IMR-90 (cell line): ENCODE measurements around the gene CLEC16A. TPM values are rescaled to one million over a fixed set of nuclear protein-coding genes. Genes with fewer than 3 reads are reported as not detected.
A peak's percentile ranks its signal among the peaks of the same experiment; 100 is the strongest.

Experiments used
- ATAC-seq: fragments of 200-7000 bp; cut with Tn5 transposase; 2 replicates; pipeline ENCODE4 v1.9.1; 2020; ENCODE audit warnings: low read depth, mild to moderate bottlenecking, moderate library complexity
- BruUV-seq: library from RNA; stranded (reverse); fragments of 400-500 nt; replicated peaks from 2 replicates; lab custom pipeline; 2021; lab: Mats Ljungman, UMichigan
- CTCF ChIA-PET: fragments of 300-600 bp; formaldehyde crosslinking; extraction: SDS; loops from one replicate; lab custom pipeline; 2021; ENCODE audit warnings: antibody characterized with exemption; lab: Yijun Ruan, JAX
- POLR2A ChIA-PET: fragments of 300-600 bp; sonication (Branson Sonifier 250); formaldehyde crosslinking; loops from one replicate; lab custom pipeline; 2022; ENCODE audit warnings: antibody characterized with exemption; ENCODE audit not compliant: unreplicated experiment; lab: Charles Lee
- DNase-seq: peaks from one replicate; pipeline ENCODE4 v3.0.0; 2013
- H2AFZ ChIP-seq: replicated peaks from 2 replicates; pipeline ENCODE3; 2013; ENCODE audit warnings: low read length, mild to moderate bottlenecking; ENCODE audit not compliant: poor library complexity
- H2AK5ac ChIP-seq: 2 replicates; pipeline ENCODE4 v1.6.1; 2013; ENCODE audit warnings: low read depth, low read length, inconsistent platforms
- H2AK9ac ChIP-seq: replicated peaks from 2 replicates; pipeline ENCODE3; 2013; ENCODE audit warnings: mild to moderate bottlenecking, low read depth, low read length, moderate library complexity; ENCODE audit not compliant: poor library complexity
- H2BK120ac ChIP-seq: 2 replicates; pipeline ENCODE4 v1.6.1; 2013; ENCODE audit warnings: low read depth, low read length, inconsistent platforms
- H2BK15ac ChIP-seq: 3 replicates; pipeline ENCODE4 v1.6.1; 2013; ENCODE audit warnings: low read depth, low read length, inconsistent platforms
- H2BK20ac ChIP-seq: 2 replicates; pipeline ENCODE4 v1.6.1; 2013; ENCODE audit warnings: low read depth, mild to moderate bottlenecking, inconsistent platforms, low read length, moderate library complexity
- H2BK5ac ChIP-seq: 2 replicates; pipeline ENCODE4 v1.6.1; 2013; ENCODE audit warnings: mild to moderate bottlenecking, low read depth, low read length, inconsistent platforms; ENCODE audit not compliant: poor library complexity, severe bottlenecking
- H3K14ac ChIP-seq: replicated peaks from 2 replicates; pipeline ENCODE4 v1.6.1; 2013; ENCODE audit warnings: low read depth, low read length, inconsistent platforms
- H3K18ac ChIP-seq: 2 replicates; pipeline ENCODE4 v1.6.1; 2013; ENCODE audit warnings: low read depth, low read length, control low read depth
- H3K23ac ChIP-seq: 2 replicates; pipeline ENCODE4 v1.6.1; 2013; ENCODE audit warnings: low read depth, low read length, inconsistent platforms
- H3K27ac ChIP-seq: 2 replicates; pipeline ENCODE4 v1.5.1; 2013; ENCODE audit warnings: mild to moderate bottlenecking, control low read depth, low read length; ENCODE audit not compliant: insufficient read depth
- H3K27me3 ChIP-seq: 2 replicates; pipeline ENCODE4 v1.6.1; 2013; ENCODE audit warnings: low read length; ENCODE audit not compliant: control insufficient read depth, insufficient read depth
- H3K36me3 ChIP-seq: 2 replicates; pipeline ENCODE4 v1.6.1; 2013; ENCODE audit warnings: low read length, mixed read lengths; ENCODE audit not compliant: control insufficient read depth, insufficient read depth
- H3K4ac ChIP-seq: 2 replicates; pipeline ENCODE4 v1.6.1; 2013; ENCODE audit warnings: low read depth, low read length, inconsistent platforms
- H3K4me1 ChIP-seq: 2 replicates; pipeline ENCODE4 v1.6.1; 2013; ENCODE audit warnings: low read length, mixed read lengths; ENCODE audit not compliant: control insufficient read depth, insufficient read depth
- H3K4me2 ChIP-seq: 2 replicates; pipeline ENCODE4 v1.6.1; 2013; ENCODE audit warnings: low read depth, mild to moderate bottlenecking, control low read depth, low read length, moderate library complexity
- H3K4me3 ChIP-seq: 2 replicates; pipeline ENCODE4 v1.5.1; 2013; ENCODE audit warnings: low read depth, mild to moderate bottlenecking, control low read depth, low read length, moderate library complexity; ENCODE audit not compliant: insufficient read depth
- H3K56ac ChIP-seq: 2 replicates; pipeline ENCODE4 v1.6.1; 2013; ENCODE audit warnings: low read length, inconsistent platforms; ENCODE audit not compliant: insufficient read depth; ENCODE audit errors: extremely low read depth
- H3K79me1 ChIP-seq, 2 experiments: 2 replicates each; pipeline ENCODE4 v1.6.1; 2013; ENCODE audit warnings: low read length in 2 of 2, inconsistent platforms in 1 of 2, low read depth in 1 of 2
- H3K9ac ChIP-seq: 2 replicates; pipeline ENCODE4 v1.6.1; 2013; ENCODE audit warnings: low read depth, low read length, control low read depth
- H3K9me1 ChIP-seq: 2 replicates; pipeline ENCODE4 v1.6.1; 2013; ENCODE audit warnings: low read length, inconsistent platforms; ENCODE audit not compliant: insufficient read depth
- H3K9me3 ChIP-seq: 2 replicates; pipeline ENCODE4 v1.6.1; 2013; ENCODE audit warnings: low read length; ENCODE audit not compliant: control insufficient read depth, insufficient read depth
- H4K20me1 ChIP-seq: 2 replicates; pipeline ENCODE4 v1.6.1; 2013; ENCODE audit warnings: low read length, inconsistent platforms; ENCODE audit not compliant: insufficient read depth
- H4K5ac ChIP-seq: 2 replicates; pipeline ENCODE4 v1.6.1; 2013; ENCODE audit warnings: mild to moderate bottlenecking, low read depth, low read length, control low read depth
- H4K8ac ChIP-seq, 2 experiments: 2 replicates each; pipeline ENCODE4 v1.6.1; 2013; ENCODE audit warnings: low read depth in 2 of 2, low read length in 2 of 2, control low read depth in 1 of 2, inconsistent platforms in 1 of 2
- H4K91ac ChIP-seq: 2 replicates; pipeline ENCODE4 v1.6.1; 2013; ENCODE audit warnings: low read depth, low read length, inconsistent platforms; ENCODE audit not compliant: insufficient read depth
- BHLHE40 ChIP-seq: fragments of 150-350 bp; IDR thresholded peaks from 2 replicates; pipeline ENCODE4 v1.6.1; 2016; ENCODE audit warnings: mild to moderate bottlenecking, low read depth, low read length
- CEBPB ChIP-seq: IDR thresholded peaks from 2 replicates; pipeline ENCODE4 v1.6.1; 2012; ENCODE audit warnings: low read depth, low read length, improper control_type of control experiment
- CHD1 ChIP-seq: IDR thresholded peaks from 2 replicates; pipeline ENCODE4 v1.6.1; 2012; ENCODE audit warnings: low read depth, low read length, improper control_type of control experiment
- CTCF ChIP-seq: conservative IDR thresholded peaks from 2 replicates; pipeline ENCODE4 v1.5.1; 2012; ENCODE audit warnings: mild to moderate bottlenecking, low read depth, low read length, improper control_type of control experiment
- ELK1 ChIP-seq: fragments of 150-350 bp; IDR thresholded peaks from 2 replicates; pipeline ENCODE4 v1.6.1; 2016; ENCODE audit warnings: low read depth, mild to moderate bottlenecking, low read length, moderate library complexity, borderline replicate concordance
- FOS ChIP-seq: fragments of 150-350 bp; IDR thresholded peaks from 2 replicates; pipeline ENCODE4 v1.6.1; 2016; ENCODE audit warnings: low read depth, low read length
- MAFK ChIP-seq: IDR thresholded peaks from 2 replicates; pipeline ENCODE4 v1.6.1; 2012; ENCODE audit warnings: low read depth, low read length, improper control_type of control experiment
- MAZ ChIP-seq: IDR thresholded peaks from 2 replicates; pipeline ENCODE4 v1.6.1; 2012; ENCODE audit warnings: low read depth, mild to moderate bottlenecking, low read length, improper control_type of control experiment, moderate library complexity, borderline replicate concordance
- MXI1 ChIP-seq: IDR thresholded peaks from 2 replicates; pipeline ENCODE4 v1.6.1; 2012; ENCODE audit warnings: low read depth, mild to moderate bottlenecking, low read length, moderate library complexity, borderline replicate concordance
- NFE2L2 ChIP-seq: fragments of 150-350 bp; IDR thresholded peaks from 2 replicates; pipeline ENCODE4 v1.6.1; 2016; ENCODE audit warnings: low read depth, mild to moderate bottlenecking, low read length
- POLR2A ChIP-seq: IDR thresholded peaks from 2 replicates; pipeline ENCODE4 v1.6.1; 2012; ENCODE audit warnings: mild to moderate bottlenecking, low read depth, low read length
- RAD21 ChIP-seq: IDR thresholded peaks from 2 replicates; pipeline ENCODE4 v1.6.1; 2012; ENCODE audit warnings: low read length, improper control_type of control experiment
- RCOR1 ChIP-seq: IDR thresholded peaks from 2 replicates; pipeline ENCODE4 v1.6.1; 2012; ENCODE audit warnings: mild to moderate bottlenecking, low read length, improper control_type of control experiment; ENCODE audit not compliant: insufficient replicate concordance
- RFX5 ChIP-seq: IDR thresholded peaks from 2 replicates; pipeline ENCODE4 v1.8.0; 2012; ENCODE audit warnings: low read depth, mild to moderate bottlenecking, low read length, moderate library complexity
- SMC3 ChIP-seq: fragments of 150-350 bp; IDR thresholded peaks from 2 replicates; pipeline ENCODE4 v1.6.1; 2016; ENCODE audit warnings: low read depth, mild to moderate bottlenecking, antibody characterized with exemption, low read length, moderate library complexity
- USF2 ChIP-seq: fragments of 150-350 bp; IDR thresholded peaks from 2 replicates; pipeline ENCODE4 v1.6.1; 2017; ENCODE audit warnings: mild to moderate bottlenecking, antibody characterized with exemption, low read length, low read depth
- WGBS, 2 experiments: methylation state at CpG; one replicate each; pipeline versions ENCODE4 v1.1.5 to v1.1.7; 2013; ENCODE audit warnings: missing lambda C conversion rate in 2 of 2; ENCODE audit not compliant: insufficient read length in 1 of 2; ENCODE audit errors: extremely low coverage in 2 of 2; 5-methylcytosine and 5-hydroxymethylcytosine counted together
- dilution Hi-C: fragments of 300-500 bp; cut with HindIII; formaldehyde crosslinking; loops from one replicate; pipeline ENCODE4 v1.14.3; 2018; ENCODE audit warnings: low sequenced_read_pairs; ENCODE audit not compliant: unreplicated experiment
- in situ Hi-C: fragments of 300-500 bp; cut with MboI; formaldehyde crosslinking; loops from 3 replicates; pipeline ENCODE4 v1.14.3; 2019; ENCODE audit warnings: low sequenced_read_pairs, inconsistent platforms, mixed read lengths
- intact Hi-C: fragments of 100-400 bp; cut with micrococcal nuclease; formaldehyde crosslinking; loops from 2 replicates; pipeline ENCODE4 v1.10.0; 2022
- polyA plus RNA-seq, 3 experiments: library from polyadenylated mRNA; depleted of rRNA; stranded (reverse); fragments of >200 nt; gene quantifications; 2 replicates each; pipeline ENCODE4 v1.2.3, GENCODE V29; 2012; ENCODE audit warnings: low replicate concordance in 1 of 3
- total RNA-seq: library from RNA; depleted of rRNA; stranded (reverse); fragments of >200 nt; gene quantifications from 2 replicates; pipeline ENCODE4 v1.2.3, GENCODE V29; 2012

CLEC16A gene
- total and polyA plus RNA-seq, 2 of the 4 experiments (the other 2 are of a cell fraction), result 15.9 to 16.5 TPM

GRCh38 chr16:11097787-11098167 lies 153.4 kb downstream of the CLEC16A start:
- Histone ChIP-seq H3K4me3 (no peak overlapping the region), H3K23ac (no peak overlapping the region), H2BK15ac (peak overlapping the region; percentile 55; the same call in 2 of the 3 replicates), H3K9me3 (no peaks in the 10 kb centered on the region), H4K8ac (no peak overlapping the region; a peak in 1 of 4 replicates), H3K36me3 (no peaks in the 10 kb centered on the region), H4K91ac (peak overlapping the region; percentile 20; the same call in 1 of the 2 replicates), H4K20me1 (no peaks in the 10 kb centered on the region), H3K4me2 (no peak overlapping the region), H2BK120ac (peak overlapping the region; percentile 41; the same call in 1 of the 2 replicates), H3K14ac (0 out of 2 replicates have a peak overlapping the region, but pooled peaks have one; percentile 51), H3K56ac (no peak overlapping the region), H2BK5ac (no peak overlapping the region), H3K9me1 (peaks cover 38% of the 10 kb centered on the region), H3K4me1 (peaks cover 50% of the 10 kb centered on the region), H2AK9ac (no peak overlapping the region), H2BK20ac (peak overlapping the region; percentile 23; the same call in 1 of the 2 replicates), H3K27me3 (no peaks in the 10 kb centered on the region), H2AK5ac (peak overlapping the region; percentile 71), H3K27ac (no peak overlapping the region), H2AFZ (no peak overlapping the region), H3K4ac (peak overlapping the region; percentile 92), H3K9ac (no peak overlapping the region), H3K79me1 (peaks cover 4 to 38% of the 10 kb centered on the region in 2 experiments; a peak in 3 of 4 replicates), H3K18ac (no peak overlapping the region; the same call in 1 of the 2 replicates), H4K5ac (no peak overlapping the region)
- dilution Hi-C loops, result no loop called here
- in situ Hi-C loops, result loop anchor here (10.0 kb wide), 1 partner anchor 113 kb away; no protein-coding TSS in a partner anchor
- DNase-seq (no peak), ATAC-seq (no peak)
- POLR2A ChIA-PET, result no interaction called here
- intact Hi-C loops, result no loop called here
- CTCF ChIA-PET, result no interaction called here
- 100% methylated on average over 1 of the region's 6 CpGs; no CpG with 5 or more reads in 1 of the 2 experiments for WGBS, 2 experiments
- TF ChIP-seq RAD21 (no peak), MAZ (no peak), NFE2L2 (no peak), BHLHE40 (no peak), SMC3 (no peak), FOS (no peak), CHD1 (no peak), CEBPB (no peak), MAFK (no peak), USF2 (no peak), RCOR1 (no peak), RFX5 (no peak), MXI1 (no peak), ELK1 (no peak), CTCF (no peak), POLR2A (no peak)
- BruUV-seq, result no TSS peak
